A549 (cell line): Measurements from ENCODE around the gene IL3. TPM values are rescaled to one million over a fixed set of nuclear protein-coding genes. Genes with fewer than 3 reads are reported as not detected.

Experiments
- ATAC-seq, 2 experiments: fragments of 200-7000 bp in 1 of 2; fragments of >200 bp in 1 of 2; cut with Nextera tagmentation in 1 of 2; cut with Tn5 transposase in 1 of 2; 3 replicates each; pipeline versions ENCODE4 v1.8.0 to v1.9.1; 2018 to 2020; ENCODE audit warnings: mild to moderate bottlenecking in 1 of 2, moderate library complexity in 1 of 2
- CTCF ChIA-PET: fragments of 300-600 bp; sonication (Branson Sonifier 250); formaldehyde crosslinking; extraction: SDS; loops from one replicate; lab custom pipeline; 2021; ENCODE audit warnings: antibody characterized with exemption, inconsistent platforms; lab: Yijun Ruan, JAX
- POLR2A ChIA-PET: fragments of 350-600 bp; formaldehyde crosslinking; extraction: SDS; loops from one replicate; lab custom pipeline; 2021; ENCODE audit warnings: antibody characterized with exemption, inconsistent platforms; lab: Yijun Ruan, JAX
- DNase-seq, 2 experiments: peaks; one replicate each; pipeline versions ENCODE4 v3.0.0 to v3.0.0-alpha.2; 2011 to 2016; ENCODE audit warnings: low read depth in 1 of 2, low spot score in 1 of 2
- FAIRE-seq: peaks from 2 replicates; lab custom pipeline; 2011; peaks lifted over from hg19 to GRCh38; lab: Jason Lieb, UNC
- H3K27ac ChIP-seq, 2 experiments: fragments of >200 bp; sonication (Bioruptor Twin); formaldehyde crosslinking; 3 replicates each; pipeline ENCODE4 v1.5.1; 2016 to 2017
- H3K4me1 ChIP-seq: fragments of >200 bp; sonication (Bioruptor Twin); formaldehyde crosslinking; 3 replicates; pipeline ENCODE4 v1.6.1; 2016
- H3K4me2 ChIP-seq: fragments of >200 bp; sonication (Bioruptor Twin); formaldehyde crosslinking; 3 replicates; pipeline ENCODE4 v1.6.1; 2016
- H3K4me3 ChIP-seq: fragments of >200 bp; sonication (Bioruptor Twin); formaldehyde crosslinking; 3 replicates; pipeline ENCODE4 v1.5.1; 2016
- H3K9me3 ChIP-seq: fragments of >200 bp; sonication (Bioruptor Twin); formaldehyde crosslinking; 3 replicates; pipeline ENCODE4 v1.6.1; 2016
- BCL3 ChIP-seq: fragments of >200 bp; sonication (Bioruptor Twin); formaldehyde crosslinking; IDR thresholded peaks from 3 replicates; pipeline ENCODE4 v1.6.1; 2016
- BHLHE40 ChIP-seq: IDR thresholded peaks from 2 replicates; pipeline ENCODE4 v1.6.1; 2012; ENCODE audit warnings: low read depth, low read length, inconsistent platforms
- CBX8 ChIP-seq: fragments of 200-600 bp; sonication (generic); IDR thresholded peaks from 2 replicates; pipeline ENCODE4 v1.6.1; 2016
- CEBPB ChIP-seq, 2 experiments: fragments of >200 bp in 1 of 2; sonication (Bioruptor Twin) in 1 of 2; formaldehyde crosslinking in 1 of 2; IDR thresholded peaks; 2 replicates each; pipeline ENCODE4 v1.6.1; 2012 to 2016
- CHD2 ChIP-seq: fragments of 150-350 bp; IDR thresholded peaks from 2 replicates; pipeline ENCODE4 v1.6.1; 2014; ENCODE audit warnings: low read length; ENCODE audit not compliant: partially characterized antibody
- CHD4 ChIP-seq: fragments of 200-600 bp; sonication (generic); IDR thresholded peaks from 2 replicates; pipeline ENCODE4 v1.6.1; 2016; ENCODE audit warnings: antibody characterized with exemption, mild to moderate bottlenecking, borderline replicate concordance
- CTCF ChIP-seq: fragments of >200 bp; sonication (Bioruptor Twin); formaldehyde crosslinking; IDR thresholded peaks from 3 replicates; pipeline ENCODE4 v1.5.1; 2016
- EHF ChIP-seq: fragments of 250-450 bp; sonication (Bioruptor Pico); IDR thresholded peaks from 2 replicates; pipeline ENCODE4 v1.5.0; 2020; ENCODE audit warnings: mild to moderate bottlenecking
- EP300 ChIP-seq, 2 experiments: fragments of >200 bp; sonication (Bioruptor Twin); formaldehyde crosslinking; IDR thresholded peaks; 2 replicates in 1 of 2; 3 replicates in 1 of 2; pipeline ENCODE4 v1.6.1; 2016 to 2017
- ESRRA ChIP-seq: fragments of 150-350 bp; IDR thresholded peaks from 2 replicates; pipeline ENCODE4 v1.6.1; 2014; ENCODE audit warnings: mild to moderate bottlenecking, low read length, borderline replicate concordance
- FOXS1 ChIP-seq: fragments of 250-450 bp; sonication (Bioruptor Pico); IDR thresholded peaks from 2 replicates; pipeline ENCODE4 v1.5.0; 2020; ENCODE audit warnings: mild to moderate bottlenecking, moderate library complexity
- HEYL ChIP-seq: fragments of 250-450 bp; sonication (Bioruptor Pico); IDR thresholded peaks from 2 replicates; pipeline ENCODE4 v1.8.0; 2021; ENCODE audit warnings: mild to moderate bottlenecking, moderate library complexity
- HOXA7 ChIP-seq: fragments of 250-450 bp; sonication (Bioruptor Pico); IDR thresholded peaks from 2 replicates; pipeline ENCODE4 v1.5.0; 2020; ENCODE audit warnings: mild to moderate bottlenecking, moderate library complexity
- HOXB13 ChIP-seq: fragments of 250-450 bp; sonication (Bioruptor Pico); IDR thresholded peaks from 2 replicates; pipeline ENCODE4 v1.5.0; 2020; ENCODE audit warnings: low read depth, mild to moderate bottlenecking, moderate library complexity
- JUN ChIP-seq, 2 experiments: fragments of >200 bp; sonication (Bioruptor Twin); formaldehyde crosslinking; IDR thresholded peaks; 2 replicates in 1 of 2; 3 replicates in 1 of 2; pipeline ENCODE4 v1.6.1; 2016 to 2017
- KDM1A ChIP-seq: fragments of 200-600 bp; sonication (generic); IDR thresholded peaks from 2 replicates; pipeline ENCODE4 v1.6.1; 2016; ENCODE audit warnings: low read depth, mild to moderate bottlenecking
- KDM5A ChIP-seq: fragments of 200-600 bp; sonication (generic); IDR thresholded peaks from 2 replicates; pipeline ENCODE4 v1.6.1; 2016; ENCODE audit warnings: antibody characterized with exemption, mild to moderate bottlenecking
- MAX ChIP-seq: IDR thresholded peaks from 2 replicates; pipeline ENCODE4 v1.6.1; 2012
- MAZ ChIP-seq: fragments of 150-350 bp; IDR thresholded peaks from 2 replicates; pipeline ENCODE4 v1.6.1; 2014; ENCODE audit warnings: antibody characterized with exemption, low read depth, low read length, borderline replicate concordance
- NPAS2 ChIP-seq: fragments of 250-450 bp; sonication (Bioruptor Pico); IDR thresholded peaks from 2 replicates; pipeline ENCODE4 v1.8.0; 2022; ENCODE audit warnings: mild to moderate bottlenecking, moderate library complexity, borderline replicate concordance
- PHF8 ChIP-seq: fragments of 200-600 bp; sonication (generic); IDR thresholded peaks from 2 replicates; pipeline ENCODE4 v1.6.1; 2016; ENCODE audit warnings: low read depth, mild to moderate bottlenecking, antibody characterized with exemption, moderate library complexity, borderline replicate concordance
- POLR2A ChIP-seq: IDR thresholded peaks from 2 replicates; pipeline ENCODE4 v1.6.1; 2012; ENCODE audit warnings: mild to moderate bottlenecking, low read length
- RARB ChIP-seq: fragments of 250-450 bp; sonication (Bioruptor Pico); IDR thresholded peaks from 2 replicates; pipeline ENCODE4 v1.8.0; 2021; ENCODE audit warnings: mild to moderate bottlenecking, moderate library complexity
- RCOR1 ChIP-seq: fragments of 150-350 bp; IDR thresholded peaks from 2 replicates; pipeline ENCODE4 v1.6.1; 2014; ENCODE audit warnings: antibody characterized with exemption, low read length, low read depth
- RNF2 ChIP-seq: fragments of 200-600 bp; sonication (generic); IDR thresholded peaks from 2 replicates; pipeline ENCODE4 v1.6.1; 2016; ENCODE audit warnings: low read depth, mild to moderate bottlenecking, antibody characterized with exemption, moderate library complexity, borderline replicate concordance
- SMC3 ChIP-seq: fragments of >200 bp; sonication (Bioruptor Twin); formaldehyde crosslinking; IDR thresholded peaks from 3 replicates; pipeline ENCODE4 v1.6.1; 2018; ENCODE audit warnings: inconsistent platforms
- SREBF2 ChIP-seq: fragments of 450-650 bp; IDR thresholded peaks from 2 replicates; pipeline ENCODE4 v1.6.1; 2014; ENCODE audit warnings: mild to moderate bottlenecking, moderate library complexity
- USF2 ChIP-seq: fragments of 450-650 bp; IDR thresholded peaks from 2 replicates; pipeline ENCODE4 v1.6.1; 2014; ENCODE audit warnings: antibody characterized with exemption
- ZC3H11A ChIP-seq: fragments of 450-650 bp; IDR thresholded peaks from 2 replicates; pipeline ENCODE4 v1.6.1; 2014; ENCODE audit warnings: antibody characterized with exemption, mild to moderate bottlenecking
- ZNF302 ChIP-seq: fragments of 250-450 bp; sonication (Bioruptor Pico); IDR thresholded peaks from 2 replicates; pipeline ENCODE4 v1.9.0; 2021; ENCODE audit warnings: inconsistent platforms, mild to moderate bottlenecking, moderate library complexity
- ZSCAN20 ChIP-seq: fragments of 250-450 bp; sonication (Bioruptor Pico); IDR thresholded peaks from 2 replicates; pipeline ENCODE4 v1.8.0; 2022; ENCODE audit warnings: mild to moderate bottlenecking, moderate library complexity
- WGBS: methylation state at CpG from one replicate; pipeline ENCODE4 v1.1.6; 2017; ENCODE audit errors: missing lambda C conversion rate; 5-methylcytosine and 5-hydroxymethylcytosine counted together
- polyA plus RNA-seq, 4 experiments: library from polyadenylated mRNA; depleted of rRNA in 3 of 4; stranded (reverse); fragments of >200 nt; fragmentation: RNase III in 1 of 4; extraction: RNeasy Plus Mini Kit Qiagen cat#74134 plus additional on column Dnase treatment in 1 of 4; gene quantifications; 2 replicates in 3 of 4; 3 replicates in 1 of 4; pipeline ENCODE4 v1.2.3, GENCODE V29; 2011 to 2017

IL3 gene
- polyA plus RNA-seq, 2 of the 4 experiments (the other 2 are of a cell fraction): not detected

- H3K4me2 ChIP-seq: no peak overlapping the region
- DNase-seq (no peak), ATAC-seq (no peak), FAIRE-seq (no peak)
- ChIA-PET CTCF (interaction anchor here (5.5 kb wide), 1 partner anchor 10 kb away, joined by 60 read pairs; no protein-coding TSS in a partner anchor), POLR2A (no interaction called here)
- 66% methylated on average over 4 of the region's 4 CpGs for WGBS
- H3K4me3 ChIP-seq: no peak overlapping the region
- no peaks in the 10 kb centered on the region for H3K9me3 ChIP-seq
- no peak overlapping the region for H3K27ac ChIP-seq
- no peaks in the 10 kb centered on the region for H3K4me1 ChIP-seq
- TF ChIP-seq SMC3: no peak
- no peak for TF ChIP-seq ZC3H11A
- no peak for TF ChIP-seq KDM5A
- TF ChIP-seq FOXS1: no peak
- no peak for TF ChIP-seq CBX8
- TF ChIP-seq CTCF: no peak
- no peak for TF ChIP-seq RARB
Measured at GRCh38 chr5:132053483-132053882, 7.0 kb upstream of the IL3 start.

- Histone ChIP-seq H3K4me2 (no peak overlapping the region), H3K4me3 (no peak overlapping the region), H3K9me3 (no peaks in the 10 kb centered on the region), H3K4me1 (no peaks in the 10 kb centered on the region), H3K27ac (no peak overlapping the region)
- ChIA-PET CTCF (interaction anchor here (1.0 to 5.5 kb wide), 2 partner anchors 10 to 12 kb away, joined by 3 to 60 read pairs; no protein-coding TSS in a partner anchor), POLR2A (no interaction called here)
- DNase-seq (no peak), FAIRE-seq (no peak), ATAC-seq (no peak)
- 55% methylated on average over 8 of the region's 10 CpGs for WGBS
- no peak for TF ChIP-seq RNF2
- TF ChIP-seq EP300 (IDR thresholded peaks at IDR 0.05): no peak
- no peak for TF ChIP-seq JUN (IDR thresholded peaks at IDR 0.05)
- TF ChIP-seq SMC3: no peak
- no peak for TF ChIP-seq USF2
- TF ChIP-seq EHF: no peak
- no peak for TF ChIP-seq FOXS1
- TF ChIP-seq HOXA7: no peak
- no peak for TF ChIP-seq ZSCAN20 (CRISPR knock-in tag)
- TF ChIP-seq KDM1A: no peak
- no peak for TF ChIP-seq ZNF302 (CRISPR knock-in tag)
- TF ChIP-seq ZC3H11A: no peak
- no peak for TF ChIP-seq PHF8
- no peak for TF ChIP-seq BCL3
- no peak for TF ChIP-seq CBX8
- TF ChIP-seq POLR2A: no peak
Measured at GRCh38 chr5:132054031-132054696, 6.3 kb upstream of the IL3 start.

- H3K4me2 ChIP-seq: no peak overlapping the region
- FAIRE-seq (no peak), DNase-seq (no peak), ATAC-seq (no peak)
- no peak overlapping the region for H3K27ac ChIP-seq
- POLR2A ChIA-PET: no interaction called here
- CTCF ChIA-PET: interaction anchor here (1.0 to 5.5 kb wide), 2 partner anchors 9 to 12 kb away, joined by 3 to 60 read pairs; no protein-coding TSS in a partner anchor
- H3K4me1 ChIP-seq: no peaks in the 10 kb centered on the region
- H3K4me3 ChIP-seq: no peak overlapping the region
- no peak for TF ChIP-seq NPAS2 (CRISPR knock-in tag)
- TF ChIP-seq MAX: no peak
- no peak for TF ChIP-seq KDM5A
- TF ChIP-seq ESRRA: no peak
- no peak for TF ChIP-seq SREBF2
- no peak for TF ChIP-seq CHD4
- TF ChIP-seq ZNF302 (CRISPR knock-in tag): no peak
- no peak for TF ChIP-seq MAZ
- TF ChIP-seq HEYL (CRISPR knock-in tag): no peak
- TF ChIP-seq RCOR1: no peak
- TF ChIP-seq RNF2: no peak
- no peak for TF ChIP-seq CHD2
- no peak for TF ChIP-seq BHLHE40
- TF ChIP-seq HOXB13 (CRISPR knock-in tag): no peak
- no peak for TF ChIP-seq ZC3H11A
- no peak for TF ChIP-seq CEBPB (IDR thresholded peaks at IDR 0.05)
- TF ChIP-seq EP300 (IDR thresholded peaks at IDR 0.05): no peak
- no peak for TF ChIP-seq EHF
- no peaks in the 10 kb centered on the region for H3K9me3 ChIP-seq
- 39% methylated on average over 9 of the region's 9 CpGs for WGBS
Measured at GRCh38 chr5:132054697-132055440, 5.6 kb upstream of the IL3 start.
